CD4-positive, alpha-beta T cell treated with Interleukin-15 for 1 hour (primary cell): ENCODE data around the gene H19.

Experiments used
- DNase-seq: peaks from one replicate; pipeline ENCODE4 v3.0.0-alpha.2; 2020

The H19 gene

DNA sequence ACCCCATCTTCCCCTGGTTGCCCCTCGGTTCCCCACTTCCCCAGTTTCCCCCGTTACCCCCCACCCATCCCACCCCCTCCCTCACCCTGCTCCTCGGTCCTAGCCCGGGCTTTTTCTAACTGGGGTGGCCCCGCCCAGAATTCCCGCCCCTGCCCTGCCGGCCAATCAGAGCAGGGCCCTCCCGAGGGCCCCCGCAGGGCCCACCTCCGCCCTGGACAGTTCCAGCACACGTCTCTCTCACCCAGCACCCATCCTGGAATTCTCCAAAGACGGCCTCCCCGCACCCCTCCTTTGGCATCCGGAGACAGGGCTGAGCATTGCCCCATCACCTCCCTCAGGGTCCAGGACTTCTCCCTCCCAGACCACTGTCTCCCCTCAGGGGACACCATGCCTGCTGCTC lies at the start of gene H19:
Gene H19, minus strand, starts transcription at position 88 of the 400 bp plus-strand sequence.
- DNase-seq = no peak

DNA sequence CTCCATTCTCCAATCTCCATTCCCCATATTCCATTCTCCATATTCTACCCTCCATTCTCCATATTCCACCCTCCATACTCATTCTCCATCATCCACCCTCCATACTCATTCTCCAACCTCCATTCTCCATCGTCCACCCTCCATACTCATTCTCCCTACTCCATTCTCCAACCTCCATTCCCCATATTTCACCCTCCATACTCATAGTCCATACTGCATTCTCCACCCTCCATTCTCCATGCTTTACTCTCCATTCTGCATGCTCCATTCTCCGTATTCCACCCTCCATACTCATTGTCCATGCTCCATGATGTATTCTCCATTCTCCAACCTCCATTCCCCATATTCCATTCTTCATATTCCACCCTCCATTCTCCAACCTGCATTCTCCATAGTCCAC lies 44.3 kb upstream of the H19 start:
- DNase-seq = no peak

DNA sequence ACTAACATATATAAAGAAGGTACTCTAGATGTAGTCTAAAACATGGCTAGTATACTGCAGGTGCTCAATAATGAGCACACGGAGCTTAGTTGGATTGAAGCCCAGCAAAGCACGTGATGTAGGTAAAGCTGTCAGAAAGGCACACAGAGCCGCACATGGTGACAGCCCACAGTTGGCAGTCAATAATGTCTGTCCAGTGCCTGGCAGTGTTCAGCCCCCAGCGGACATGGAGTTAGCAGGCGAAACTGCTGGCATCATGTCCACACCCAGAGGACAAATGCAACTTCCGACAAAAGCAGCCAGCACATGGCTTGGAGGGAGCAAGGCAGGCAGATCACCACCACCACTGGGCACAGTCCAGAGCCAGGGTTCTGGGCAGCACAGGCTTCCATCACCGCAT lies 43.5 kb upstream of the H19 start:
- no peak for DNase-seq

DNA sequence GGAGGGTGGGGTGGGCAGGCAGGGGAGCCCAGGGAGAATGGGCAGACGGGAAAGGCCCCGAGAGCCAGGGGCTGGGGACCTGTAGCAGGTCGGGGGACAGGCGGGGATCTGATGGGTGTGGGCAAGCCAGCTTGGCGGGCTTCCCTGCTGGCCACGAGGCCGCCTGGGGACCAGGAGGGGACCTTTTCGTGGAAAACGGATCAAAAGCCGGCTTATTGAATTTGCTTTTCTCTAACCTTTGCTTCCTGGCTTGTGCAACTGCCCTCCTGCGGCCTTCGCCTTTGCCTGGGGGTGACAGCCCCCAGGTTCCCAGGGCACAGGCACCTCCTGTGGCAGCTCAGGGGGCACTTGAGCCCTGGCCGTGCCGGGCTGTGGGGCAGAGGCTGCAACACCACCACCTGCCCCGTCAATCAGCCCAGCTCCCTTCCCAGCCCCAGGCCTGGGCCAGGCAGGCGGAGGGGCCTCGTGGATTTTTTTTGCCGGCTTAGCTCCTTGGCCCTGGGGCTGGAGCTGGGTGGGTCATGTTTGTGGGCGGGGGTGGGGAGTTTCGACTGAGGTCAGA lies 41.6 kb upstream of the H19 start:
- DNase-seq = no peak

DNA sequence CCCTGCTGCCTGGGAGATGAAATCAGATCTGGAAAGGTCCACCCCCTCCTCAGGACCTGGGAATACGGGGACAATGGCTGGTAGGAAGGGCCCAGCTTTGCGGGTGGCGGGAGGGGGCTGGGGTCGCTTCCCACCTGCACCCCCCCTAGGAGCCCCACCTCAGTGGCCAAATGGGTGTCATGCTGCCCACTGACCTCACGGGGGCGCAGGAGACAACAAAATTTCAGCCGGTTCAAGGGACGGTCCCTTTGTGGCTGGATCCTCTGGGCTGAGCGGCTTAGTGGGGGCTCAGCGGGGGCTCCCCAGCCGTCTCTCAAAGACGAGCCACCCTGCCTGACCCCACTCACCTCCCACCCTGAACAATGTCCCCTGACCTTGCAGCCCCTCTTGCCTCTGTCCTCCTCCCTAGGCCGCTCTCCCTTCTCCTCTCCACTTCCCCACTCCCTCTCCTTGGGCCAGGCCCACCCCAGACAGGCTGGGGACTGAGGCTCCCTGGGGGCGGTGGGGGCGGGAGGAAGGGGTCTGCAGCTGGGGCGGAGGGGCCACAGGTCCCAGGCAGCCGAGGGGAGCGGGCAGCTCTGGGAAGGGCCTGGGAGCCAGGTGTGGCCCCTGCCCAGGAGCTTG lies 39.3 kb upstream of the H19 start:
- no peak for DNase-seq

DNA sequence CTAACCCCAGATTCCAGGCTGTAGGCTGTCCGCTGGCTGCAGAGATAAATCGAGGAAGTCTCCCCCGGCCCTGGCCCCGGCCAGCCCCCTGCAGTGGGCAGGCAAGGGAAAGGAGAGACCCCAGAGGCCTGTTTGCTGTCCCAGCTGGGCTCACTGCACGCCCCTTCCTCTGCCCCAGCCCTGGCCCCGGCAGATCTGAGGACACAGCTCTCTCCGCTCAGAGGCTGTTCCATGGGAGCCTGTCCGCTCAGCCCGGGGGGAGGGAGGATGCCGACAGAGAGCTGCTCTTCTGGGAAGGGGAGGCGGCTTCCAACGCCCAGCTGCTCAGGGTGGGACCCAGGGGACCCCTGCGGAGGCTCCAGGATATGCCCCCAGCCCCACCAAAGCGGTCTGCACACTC lies 37.7 kb upstream of the H19 start:
- no peak for DNase-seq

DNA sequence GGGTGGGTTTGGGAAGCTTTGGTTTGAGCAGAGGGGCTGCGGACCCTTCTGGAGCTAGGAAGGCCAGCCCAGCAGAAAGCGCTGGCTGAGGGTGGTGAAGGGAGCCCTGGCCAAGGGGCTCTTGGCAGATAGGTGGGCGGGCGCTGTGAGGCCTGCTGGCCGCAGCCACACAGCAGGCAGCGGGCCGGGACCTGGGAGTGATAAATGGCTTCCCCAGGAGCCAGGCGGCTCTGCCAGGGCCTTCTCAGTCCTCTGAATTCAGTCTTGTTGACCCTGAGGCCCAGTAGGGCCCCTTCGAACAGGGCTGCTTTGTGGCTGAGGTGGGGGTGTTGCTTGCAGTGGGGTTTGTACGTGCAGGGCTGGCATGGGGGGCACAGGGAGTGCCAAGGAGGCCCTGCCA lies 33.4 kb upstream of the H19 start:
- no peak for DNase-seq

DNA sequence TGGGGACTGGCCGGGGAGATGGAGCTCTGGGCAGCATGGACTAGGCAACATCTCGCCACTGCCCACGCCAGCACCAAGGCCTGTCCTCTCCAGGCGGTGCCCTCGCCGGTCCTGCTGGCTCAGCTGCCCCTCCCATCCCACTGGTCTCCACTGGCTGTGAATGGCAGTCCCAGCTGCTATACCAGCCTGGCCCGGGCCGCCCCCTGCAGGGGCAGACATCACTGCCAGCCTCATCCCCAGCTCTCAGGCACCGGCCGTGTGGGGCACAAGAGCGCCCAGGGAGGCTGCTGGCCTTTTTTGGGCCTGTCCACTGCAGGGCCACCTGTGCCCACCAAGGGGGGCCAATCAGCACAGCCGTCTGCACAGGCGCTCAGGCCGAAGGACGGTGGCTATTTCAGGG lies 30.1 kb upstream of the H19 start:
- no peak for DNase-seq

DNA sequence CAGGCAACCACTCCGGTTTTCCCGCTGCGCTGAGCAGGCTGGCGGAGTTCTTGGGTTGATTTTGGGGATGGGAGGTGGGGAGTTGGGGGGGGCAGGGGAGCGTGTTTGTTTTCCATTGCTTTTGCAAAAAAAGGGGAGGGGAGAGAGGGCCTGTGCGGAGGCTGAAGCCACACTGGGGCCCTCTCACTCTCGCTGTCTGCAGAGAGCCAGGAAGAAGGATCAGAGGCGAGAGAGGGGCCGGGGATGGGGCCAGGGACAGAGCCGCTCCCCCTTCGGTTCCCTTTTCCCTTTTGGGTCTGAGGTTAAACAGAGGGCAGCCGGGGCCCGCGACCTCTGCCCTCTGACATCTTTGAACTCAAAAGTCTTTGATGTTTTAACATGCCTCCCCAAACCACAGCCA lies 17.4 kb upstream of the H19 start:
- DNase-seq = no peak

DNA sequence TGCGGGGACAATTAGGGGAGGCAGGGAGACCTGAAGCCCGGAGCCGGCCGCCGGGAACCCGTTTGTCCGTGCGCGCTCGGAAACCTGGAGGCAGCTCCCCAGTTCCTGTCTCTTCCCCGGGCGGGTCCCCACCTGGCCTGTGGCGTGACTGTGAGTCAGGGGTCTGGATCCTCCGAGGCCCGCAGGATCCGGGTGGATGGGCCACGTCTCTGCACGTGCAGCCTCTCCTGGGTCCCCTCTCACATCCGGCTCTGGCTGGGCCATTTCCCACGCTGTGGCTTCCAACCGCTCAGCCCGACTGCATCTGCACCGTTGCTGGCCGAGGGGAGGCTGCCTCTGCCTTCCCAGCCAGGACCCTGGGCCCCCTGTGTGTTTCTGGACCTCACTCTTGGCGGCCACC lies 14.8 kb upstream of the H19 start:
- no peak for DNase-seq

DNA sequence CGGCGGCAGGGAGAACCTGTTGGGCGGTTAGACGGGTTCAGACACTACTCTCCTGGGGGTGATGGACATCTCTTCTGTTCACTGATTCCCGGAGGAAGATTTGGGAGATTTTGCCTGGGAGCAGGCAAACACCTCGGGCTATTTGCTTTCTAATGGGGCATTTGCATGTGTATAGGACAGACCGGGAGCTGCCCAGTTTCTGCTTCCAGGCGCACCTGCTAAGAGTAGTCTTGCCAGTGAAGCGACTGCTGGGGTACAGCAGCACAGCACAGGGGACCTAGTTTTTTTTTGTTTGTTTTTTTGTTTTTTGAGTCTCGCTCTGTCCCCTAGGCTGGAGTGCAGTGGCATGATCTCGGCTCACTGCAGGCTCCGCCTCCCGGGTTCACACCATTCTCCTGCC lies 6.8 kb upstream of the H19 start:
- DNase-seq = no peak

DNA sequence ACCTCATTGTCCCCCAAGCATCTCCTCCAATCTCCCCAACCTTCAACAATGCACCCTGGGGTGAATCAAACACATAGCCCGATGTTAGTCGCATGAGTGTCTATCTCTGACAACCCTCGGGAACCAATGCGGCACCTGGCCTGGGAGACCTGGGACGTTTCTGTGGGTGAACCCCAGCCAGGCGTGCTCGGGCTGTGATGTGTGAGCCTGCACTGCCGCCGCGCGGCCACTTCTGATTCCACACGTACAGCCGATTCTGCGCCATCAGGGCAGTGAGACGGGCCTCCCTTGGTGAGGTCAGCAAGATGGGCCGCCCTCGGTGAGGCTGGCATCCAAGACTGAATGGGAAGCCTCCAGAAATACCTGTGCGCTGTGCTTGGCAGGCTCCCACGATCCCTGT lies 5.2 kb upstream of the H19 start:
- DNase-seq = no peak

DNA sequence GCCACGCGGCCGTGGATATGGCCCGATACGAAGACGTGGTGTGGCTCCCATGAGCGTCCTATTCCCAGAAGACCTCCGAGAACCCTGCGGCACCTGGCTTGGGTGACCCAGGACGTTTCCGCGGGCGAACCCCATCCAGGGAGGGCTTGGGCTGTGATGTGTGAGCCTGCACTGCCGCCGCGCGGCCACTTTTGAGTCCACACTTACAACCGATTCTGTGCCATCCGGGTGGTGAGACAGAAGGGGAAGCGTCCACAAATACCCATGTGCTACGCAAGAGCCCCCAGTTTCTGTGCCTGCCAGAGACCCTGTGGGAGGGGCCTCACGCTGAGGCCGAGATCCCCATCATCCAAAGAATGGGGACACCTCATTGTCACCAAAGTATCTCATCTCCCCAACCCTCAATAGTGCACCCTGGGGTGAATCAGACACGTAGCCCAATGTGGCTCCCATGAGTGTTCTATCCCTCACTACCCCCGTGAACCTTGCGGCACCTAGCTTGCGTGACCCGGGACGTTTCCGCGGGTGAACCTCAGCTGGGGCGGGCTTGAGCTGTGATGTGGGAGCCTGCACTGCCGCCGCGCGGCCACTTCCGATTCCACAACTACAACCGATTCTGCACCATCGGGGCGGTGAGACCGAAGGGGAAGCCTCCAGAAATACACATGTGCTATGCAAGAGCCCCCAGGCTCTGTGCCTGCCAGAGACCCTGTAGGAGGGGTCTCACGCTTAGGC lies 4.6 kb upstream of the H19 start:
- DNase-seq = no peak

DNA sequence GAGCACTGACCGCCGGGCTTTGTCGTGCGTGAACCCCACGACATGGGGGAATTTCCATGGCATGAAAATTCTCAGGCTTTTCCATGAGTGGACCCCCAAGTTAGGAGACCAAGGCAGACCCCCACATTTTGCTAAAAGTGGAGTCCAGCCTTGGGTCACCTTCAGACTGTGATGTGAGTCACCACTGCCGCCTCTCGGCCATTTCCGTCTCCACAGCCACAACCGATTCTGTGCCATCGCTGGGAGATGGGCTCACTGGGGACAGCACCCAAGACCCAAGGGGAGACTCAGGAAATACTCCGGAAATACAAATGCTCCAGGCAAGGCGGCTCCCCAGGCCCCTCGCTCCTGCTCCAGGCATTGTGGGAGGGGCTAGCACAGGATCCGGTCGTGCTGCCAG lies 1.2 kb upstream of the H19 start:
- no peak for DNase-seq

DNA sequence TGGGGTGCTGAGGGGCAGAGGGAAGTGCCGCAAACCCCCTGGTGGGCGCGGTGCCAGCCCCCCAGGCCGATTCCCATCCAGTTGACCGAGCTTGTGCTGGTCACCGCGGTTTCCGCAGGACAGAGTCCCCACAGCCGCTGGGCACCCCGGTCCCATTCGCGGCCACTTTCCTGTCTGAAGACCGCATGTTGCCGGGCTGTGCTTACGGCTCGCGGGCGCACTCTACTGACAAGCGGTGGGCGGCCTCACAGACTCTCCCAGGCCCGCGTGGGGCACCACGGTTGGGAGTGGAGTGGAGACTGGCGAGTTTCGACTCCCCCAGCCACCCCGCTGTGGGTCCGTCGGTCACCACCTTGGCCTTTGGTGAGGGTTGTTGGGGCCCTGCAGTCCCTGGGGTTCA lies 648 bp upstream of the H19 start:
- no peak for DNase-seq

DNA sequence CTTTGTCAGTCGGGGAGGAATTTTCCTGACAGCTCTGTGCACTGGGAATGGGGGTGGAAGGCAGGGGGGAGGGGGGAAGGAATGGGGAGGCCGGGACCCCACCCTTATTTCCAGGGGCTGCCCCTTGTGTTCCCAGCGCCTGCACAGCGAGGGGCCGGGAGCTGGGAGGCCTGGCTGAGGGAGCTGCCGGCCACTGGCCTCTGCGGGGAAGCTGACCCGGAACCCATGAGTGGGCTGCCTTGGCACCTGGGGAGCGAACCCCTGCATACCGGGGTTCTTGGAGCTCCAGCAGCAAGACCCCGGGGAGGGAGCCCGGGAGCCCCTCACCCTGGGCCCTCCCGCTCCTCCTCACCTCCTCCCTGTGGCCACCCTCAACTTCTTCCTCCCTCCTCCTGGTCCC lies 3.5 kb downstream of the H19 start:
- no peak for DNase-seq

DNA sequence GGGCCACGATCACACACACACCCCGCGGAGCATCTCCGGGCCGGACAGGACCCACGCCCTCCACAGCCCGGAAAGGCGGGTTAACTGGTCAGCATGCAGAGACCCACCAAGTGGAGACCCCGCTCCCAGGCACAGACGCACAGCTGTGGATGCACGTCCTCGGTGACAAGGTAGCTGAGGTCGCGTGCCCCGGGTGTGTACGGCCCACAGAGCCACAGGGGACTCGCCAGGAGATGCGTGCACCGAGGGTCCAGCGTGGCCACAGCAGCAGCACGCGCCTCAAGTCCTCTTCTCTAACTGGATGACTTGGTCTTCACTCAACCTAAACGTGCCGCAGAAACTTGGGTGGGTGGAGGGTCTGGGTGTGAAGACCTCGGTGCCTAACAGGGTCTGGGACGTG lies 5.5 kb downstream of the H19 start:
- no peak for DNase-seq

DNA sequence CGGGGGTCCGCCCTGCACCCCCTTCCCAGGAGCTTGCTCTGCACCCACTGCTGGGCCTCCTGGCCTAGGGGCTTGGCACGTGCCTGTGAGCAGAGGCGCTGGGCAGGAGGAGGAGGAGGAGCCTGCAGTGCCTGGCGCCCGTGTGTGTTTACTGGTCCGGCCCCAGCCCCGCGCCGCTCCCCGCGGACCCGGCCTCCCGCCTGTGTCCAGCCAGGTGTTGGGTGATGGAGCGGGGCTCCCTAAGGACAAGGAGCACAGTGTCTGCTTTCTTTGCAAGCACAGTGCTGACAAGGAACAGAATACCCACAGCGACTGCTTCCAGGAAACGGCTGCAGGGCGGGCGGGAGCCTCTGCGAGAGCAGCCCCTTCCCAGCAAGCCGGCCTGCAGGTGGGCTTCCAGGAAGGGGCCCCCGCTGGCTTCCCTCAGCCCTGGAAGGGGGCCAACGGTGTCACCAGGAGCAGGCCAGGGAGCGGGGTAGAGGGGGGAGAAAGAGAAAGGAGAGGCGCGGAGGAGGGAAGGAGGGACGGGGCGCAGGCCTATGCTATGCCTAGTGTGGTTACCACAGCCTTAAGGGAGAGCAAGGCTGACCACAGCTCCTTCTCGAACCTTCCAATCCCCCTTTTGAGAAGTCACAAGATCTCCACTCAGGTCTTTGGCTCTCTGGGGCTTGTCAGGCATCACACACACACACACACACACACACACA lies 6.6 kb downstream of the H19 start:
- DNase-seq = no peak

DNA sequence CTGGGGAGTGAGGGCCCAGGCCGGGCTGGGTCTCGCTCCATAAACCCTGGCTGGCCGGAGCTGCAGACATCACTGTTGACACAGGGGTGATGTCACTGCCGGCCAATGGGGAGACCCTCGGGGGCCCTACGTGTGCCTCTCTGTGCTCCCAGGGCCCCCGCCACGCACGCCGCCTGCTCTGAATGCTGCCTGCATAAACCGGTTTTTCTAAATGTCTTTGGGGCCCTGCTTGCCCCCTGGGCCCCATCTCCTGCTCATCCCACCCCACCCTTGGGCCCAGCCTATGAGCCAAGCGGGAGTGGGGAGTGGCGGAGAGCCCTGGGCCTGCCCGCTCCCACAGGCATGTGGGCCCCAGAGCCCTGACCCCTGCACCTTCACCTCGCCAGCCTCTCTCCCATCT lies 7.7 kb downstream of the H19 start:
- no peak for DNase-seq

DNA sequence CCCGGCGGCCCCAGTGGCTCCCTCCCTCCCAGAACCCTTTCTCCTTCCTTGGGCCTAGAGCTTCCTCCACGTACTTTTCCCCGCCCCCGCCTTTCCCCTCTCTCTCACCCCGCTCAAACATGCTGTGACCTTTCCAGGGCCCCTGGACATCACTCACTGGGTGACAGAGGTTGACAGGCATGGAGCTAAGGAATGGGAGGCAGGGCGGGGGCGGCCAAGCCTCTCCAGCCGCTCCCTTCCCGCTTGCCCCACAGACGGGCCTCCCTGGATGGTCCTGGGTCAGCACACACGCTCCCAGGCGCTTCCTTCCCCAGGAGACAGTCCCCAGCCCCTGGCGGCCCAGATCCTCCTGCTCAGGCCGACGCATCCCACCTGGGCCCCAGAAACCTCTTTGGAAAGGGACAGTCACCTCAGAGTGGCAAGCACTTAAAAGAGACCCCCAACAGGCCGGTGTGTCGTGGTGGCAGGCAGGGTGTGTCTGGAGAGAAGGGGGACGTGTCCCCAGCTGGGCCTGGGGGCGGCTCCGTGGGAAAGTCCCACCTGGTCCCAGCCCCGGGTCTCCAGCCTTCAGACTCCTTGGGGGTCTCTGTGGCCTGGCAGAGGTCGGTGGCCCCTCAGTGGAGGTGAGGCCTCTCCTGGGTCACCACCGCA lies 8.8 kb downstream of the H19 start:
- no peak for DNase-seq

DNA sequence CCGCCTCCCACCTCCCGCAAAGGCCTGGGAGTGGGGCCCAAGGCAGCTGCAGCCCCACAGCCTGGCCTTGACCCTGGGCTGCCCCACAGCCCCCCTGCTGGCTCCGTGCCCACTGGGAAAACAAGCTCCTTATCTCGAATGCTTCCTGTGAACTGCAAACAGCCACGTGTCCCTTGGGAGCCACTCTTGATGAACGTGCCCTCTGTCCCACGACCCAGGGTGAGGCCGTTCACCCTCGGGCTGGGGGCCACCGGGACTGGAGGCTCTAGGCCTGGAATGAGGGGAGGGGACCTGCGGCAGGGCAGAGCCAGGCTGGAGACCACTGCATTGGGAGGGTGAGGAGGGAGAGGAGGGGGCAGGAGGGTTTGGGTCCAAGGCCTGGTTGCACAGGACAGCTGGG lies 9.5 kb downstream of the H19 start:
- DNase-seq = no peak

DNA sequence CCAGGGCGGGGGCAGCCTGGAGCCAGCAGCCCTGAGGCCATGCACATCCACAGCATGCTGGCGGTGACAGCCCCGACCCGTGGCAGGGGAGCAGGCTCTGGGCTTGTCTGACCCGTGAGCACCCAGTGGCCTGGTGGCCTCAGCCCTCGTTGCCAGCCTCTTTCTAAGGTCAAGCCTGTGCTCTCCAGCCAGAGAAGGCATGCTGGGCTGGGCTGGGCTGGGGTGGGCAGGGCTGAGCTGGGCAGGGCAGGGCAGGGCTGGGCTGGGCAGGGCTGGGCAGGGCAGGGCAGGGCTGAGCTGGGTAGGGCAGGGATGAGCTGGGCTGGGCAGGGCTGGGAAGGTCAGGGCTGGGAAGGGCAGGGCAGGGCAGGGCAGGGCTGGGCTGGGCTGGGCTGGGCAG lies 10.6 kb downstream of the H19 start:
- DNase-seq = no peak

DNA sequence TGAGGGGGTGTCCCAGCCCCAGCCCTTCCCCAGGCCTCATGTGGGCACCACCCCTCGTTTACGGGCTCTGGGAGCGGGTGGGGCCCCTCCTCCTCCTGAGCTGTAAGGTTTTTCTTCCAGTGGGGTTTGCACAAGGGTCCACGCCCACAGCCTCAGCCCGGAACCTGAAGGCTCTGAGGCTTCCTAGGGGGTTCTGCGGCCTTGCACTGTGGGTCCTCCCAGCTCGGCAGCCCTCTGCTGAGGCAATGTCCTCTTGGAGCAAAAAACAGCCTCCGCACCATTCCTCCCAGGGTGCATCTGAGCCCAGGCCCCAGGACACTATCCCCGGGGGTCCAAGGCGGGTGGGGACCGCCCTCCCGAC lies 14.1 kb downstream of the H19 start:
- no peak for DNase-seq
